Common myeloid progenitor, CD34-positive (primary cell): Measurements from ENCODE around the gene CFTR.

Experiments used
- CTCF ChIA-PET: fragments of 350-600 bp; sonication (Branson Sonifier 250); formaldehyde crosslinking; loops from one replicate; lab custom pipeline; 2021; ENCODE audit warnings: antibody characterized with exemption; lab: Charles Lee
- POLR2A ChIA-PET: fragments of 350-600 bp; sonication (Branson Sonifier 250); formaldehyde crosslinking; loops from one replicate; lab custom pipeline; 2021; ENCODE audit warnings: antibody characterized with exemption; lab: Charles Lee
- DNase-seq, 3 donors: peaks; one replicate each; pipeline versions ENCODE4 v3.0.0 to v3.0.0-alpha.2; 2013
- H3K27ac ChIP-seq, 2 experiments: 1 replicate in 1 of 2; 2 replicates in 1 of 2; pipeline ENCODE4 v1.7.0; 2013; ENCODE audit warnings: inconsistent platforms in 2 of 2, low read length in 2 of 2, mild to moderate bottlenecking in 2 of 2, low read depth in 1 of 2, moderate library complexity in 1 of 2; ENCODE audit not compliant: severe bottlenecking in 2 of 2, insufficient read depth in 1 of 2, poor library complexity in 1 of 2
- H3K27me3 ChIP-seq, 5 experiments: replicated peaks in 2 of 5; 1 replicate in 3 of 5; 2 replicates in 2 of 5; pipeline versions ENCODE4 v1.6.1 to v1.7.0; 2013; ENCODE audit warnings: low read length in 4 of 5, mild to moderate bottlenecking in 2 of 5, moderate library complexity in 2 of 5, inconsistent platforms in 1 of 5; ENCODE audit not compliant: insufficient read depth in 5 of 5, control insufficient read depth in 4 of 5
- H3K36me3 ChIP-seq, 4 experiments: 1 replicate in 2 of 4; 2 replicates in 2 of 4; pipeline versions ENCODE4 v1.6.1 to v1.7.0; 2013; ENCODE audit warnings: low read length in 3 of 4, control low read depth in 1 of 4, mild to moderate bottlenecking in 1 of 4; ENCODE audit not compliant: control insufficient read depth in 4 of 4, insufficient read depth in 4 of 4
- H3K4me1 ChIP-seq, 4 experiments: 1 replicate in 3 of 4; 2 replicates in 1 of 4; pipeline versions ENCODE4 v1.6.1 to v1.7.1; 2013; ENCODE audit warnings: low read length in 3 of 4, mild to moderate bottlenecking in 3 of 4, control low read depth in 1 of 4, inconsistent platforms in 1 of 4, moderate library complexity in 1 of 4; ENCODE audit not compliant: control insufficient read depth in 4 of 4, insufficient read depth in 4 of 4; ENCODE audit errors: control extremely low read depth in 1 of 4
- H3K4me3 ChIP-seq, 7 experiments: 1 replicate in 4 of 7; 2 replicates in 3 of 7; pipeline versions ENCODE4 v1.5.1 to v1.7.0; 2013; ENCODE audit warnings: mild to moderate bottlenecking in 7 of 7, low read length in 6 of 7, moderate library complexity in 6 of 7, inconsistent platforms in 2 of 7, low read depth in 2 of 7, control low read depth in 1 of 7; ENCODE audit not compliant: insufficient read depth in 4 of 7, control insufficient read depth in 1 of 7; ENCODE audit errors: extremely low read depth in 1 of 7
- H3K9me3 ChIP-seq, 5 experiments: 1 replicate in 4 of 5; 2 replicates in 1 of 5; pipeline versions ENCODE4 v1.6.1 to v1.7.1; 2013; ENCODE audit warnings: low read length in 4 of 5, mild to moderate bottlenecking in 2 of 5, inconsistent platforms in 1 of 5, low read depth in 1 of 5, moderate library complexity in 1 of 5; ENCODE audit not compliant: control insufficient read depth in 4 of 5, insufficient read depth in 2 of 5; ENCODE audit errors: control extremely low read depth in 1 of 5
- WGBS: methylation state at CpG from one replicate; pipeline ENCODE4 v1.1.5; 2013; ENCODE audit not compliant: insufficient coverage; 5-methylcytosine and 5-hydroxymethylcytosine counted together

The CFTR gene

DNA sequence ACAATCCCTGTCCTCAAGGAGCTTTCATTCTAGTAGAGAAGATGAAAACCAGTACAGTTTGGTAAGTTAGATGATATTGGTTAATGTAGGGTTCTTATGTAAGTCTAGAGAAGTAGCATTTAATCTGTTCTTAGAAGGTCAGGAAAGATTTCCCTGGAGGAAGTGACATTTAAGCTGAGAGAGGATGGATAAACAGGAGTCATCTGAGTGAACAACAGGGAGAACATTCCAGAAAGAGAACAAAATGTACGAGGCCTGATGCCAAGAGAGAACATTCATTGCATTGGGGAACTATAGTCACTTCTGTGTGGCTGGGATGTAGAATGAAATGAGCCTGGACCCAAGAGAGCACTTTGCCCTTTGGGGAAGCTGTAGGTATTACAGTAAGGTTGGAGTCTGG lies 88.0 kb downstream of the CFTR start:
- DNase-seq, result no peak
- Histone ChIP-seq H3K4me3 (no peak overlapping the region), H3K27me3 (no peaks in the 10 kb centered on the region), H3K4me1 (no peaks in the 10 kb centered on the region), H3K9me3 (no peaks in the 10 kb centered on the region), H3K36me3 (no peaks in the 10 kb centered on the region), H3K27ac (no peak overlapping the region)
- ChIA-PET POLR2A (no interaction called here), CTCF (no interaction called here)
- WGBS, result 86% methylated on average over 1 of the region's 1 CpG

- H3K9me3 ChIP-seq, result no peaks in the 10 kb centered on the region
- no peaks in the 10 kb centered on the region for H3K27me3 ChIP-seq
- H3K27ac ChIP-seq, result no peak overlapping the region
- CTCF ChIA-PET, result no interaction called here
- no peaks in the 10 kb centered on the region for H3K36me3 ChIP-seq
- POLR2A ChIA-PET, result no interaction called here
- H3K4me3 ChIP-seq, result no peak overlapping the region
- no peak for DNase-seq
- no peaks in the 10 kb centered on the region for H3K4me1 ChIP-seq
These were observed 93.2 kb downstream of the CFTR start for GRCh38 chr7:117572856-117573620.

DNA sequence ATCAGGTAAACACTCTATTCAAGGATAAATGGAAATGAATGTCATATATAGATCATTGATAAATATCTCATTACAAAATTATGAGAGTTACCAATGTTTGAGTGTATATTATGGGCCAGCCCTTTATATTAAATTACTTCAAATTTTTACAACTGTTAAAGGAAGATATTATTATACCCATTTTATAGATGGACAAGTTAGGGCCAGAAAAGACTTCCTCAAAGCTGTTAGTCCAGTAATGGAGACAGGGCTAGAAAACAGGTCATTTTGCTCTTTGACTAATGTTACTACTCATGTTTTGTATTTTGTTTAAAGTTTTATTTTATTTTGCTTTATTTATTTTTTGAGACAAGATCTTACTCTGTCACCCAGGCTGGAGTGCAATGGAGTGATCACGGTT lies 101.6 kb downstream of the CFTR start:
- no peaks in the 10 kb centered on the region for H3K4me1 ChIP-seq

DNA sequence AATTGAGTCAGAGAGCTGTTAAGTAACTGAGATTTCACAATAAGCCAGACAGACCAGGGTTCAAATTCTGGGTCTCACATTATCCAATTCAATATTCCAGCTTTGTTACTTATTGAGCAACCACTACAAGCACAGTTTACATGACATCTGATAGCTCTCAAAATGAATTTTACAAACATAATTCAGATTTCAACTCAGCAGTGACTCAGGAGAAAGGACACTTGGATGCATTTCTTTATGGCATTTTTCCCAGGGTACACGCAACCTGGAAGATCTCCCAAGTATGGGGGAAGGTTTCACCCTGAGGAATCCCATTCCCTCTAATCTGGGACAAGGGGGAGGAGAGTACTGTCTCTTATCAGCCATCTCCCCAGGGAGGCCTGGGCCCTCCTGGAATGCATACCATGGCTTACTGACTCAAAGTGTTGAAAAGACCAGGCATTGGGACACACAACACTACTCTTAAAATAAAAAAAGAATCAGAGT lies 102.4 kb downstream of the CFTR start:
- no peaks in the 10 kb centered on the region for H3K9me3 ChIP-seq
- POLR2A ChIA-PET, result no interaction called here
- no peak overlapping the region for H3K27ac ChIP-seq
- H3K4me1 ChIP-seq, result no peaks in the 10 kb centered on the region
- H3K27me3 ChIP-seq, result peaks cover 0 to 3% (median 0%) of the 10 kb centered on the region in 5 experiments
- WGBS, result no CpG with 5 or more reads among the region's 1 CpG
- no peaks in the 10 kb centered on the region for H3K36me3 ChIP-seq
- DNase-seq, result no peak
- CTCF ChIA-PET, result interaction anchor here (1.1 kb wide), 1 partner anchor 11 kb away, joined by 3 read pairs; no protein-coding TSS in a partner anchor
- H3K4me3 ChIP-seq, result no peak overlapping the region

More for the DNA sequence above, 101.6 kb downstream of the CFTR start:
- POLR2A ChIA-PET, result no interaction called here
- H3K27me3 ChIP-seq, result peaks cover 0 to 3% (median 0%) of the 10 kb centered on the region in 5 experiments
- no peaks in the 10 kb centered on the region for H3K9me3 ChIP-seq
- no peak overlapping the region for H3K4me3 ChIP-seq
- no peaks in the 10 kb centered on the region for H3K36me3 ChIP-seq
- no peak overlapping the region for H3K27ac ChIP-seq
- DNase-seq, result no peak
- CTCF ChIA-PET, result interaction anchor here (1.1 to 1.2 kb wide), 2 partner anchors 12 to 76 kb away, joined by 3 read pairs; no protein-coding TSS in a partner anchor
- WGBS, result 100% methylated on average over 1 of the region's 1 CpG

DNA sequence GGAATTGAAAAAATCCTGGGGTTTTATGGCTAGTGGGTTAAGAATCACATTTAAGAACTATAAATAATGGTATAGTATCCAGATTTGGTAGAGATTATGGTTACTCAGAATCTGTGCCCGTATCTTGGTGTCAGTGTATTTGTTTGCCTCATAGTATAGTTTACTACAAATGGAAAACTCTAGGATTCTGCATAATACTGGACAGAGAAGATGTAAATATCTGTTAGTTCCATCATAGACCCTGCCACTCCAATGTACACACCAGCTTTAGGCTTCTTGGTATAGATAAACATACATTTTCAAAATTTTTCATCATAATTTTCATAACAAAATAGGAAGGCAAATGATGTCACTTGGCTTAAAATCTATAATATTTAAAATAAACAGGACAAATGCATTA lies 108.1 kb downstream of the CFTR start:
- Histone ChIP-seq H3K27ac (no peak overlapping the region), H3K9me3 (no peaks in the 10 kb centered on the region), H3K4me1 (no peaks in the 10 kb centered on the region), H3K36me3 (no peaks in the 10 kb centered on the region), H3K4me3 (no peak overlapping the region), H3K27me3 (peaks cover 0 to 3% (median 0%) of the 10 kb centered on the region in 5 experiments)
- DNase-seq, result no peak
- ChIA-PET POLR2A (no interaction called here), CTCF (no interaction called here)
- WGBS, result 100% methylated on average over 1 of the region's 1 CpG

DNA sequence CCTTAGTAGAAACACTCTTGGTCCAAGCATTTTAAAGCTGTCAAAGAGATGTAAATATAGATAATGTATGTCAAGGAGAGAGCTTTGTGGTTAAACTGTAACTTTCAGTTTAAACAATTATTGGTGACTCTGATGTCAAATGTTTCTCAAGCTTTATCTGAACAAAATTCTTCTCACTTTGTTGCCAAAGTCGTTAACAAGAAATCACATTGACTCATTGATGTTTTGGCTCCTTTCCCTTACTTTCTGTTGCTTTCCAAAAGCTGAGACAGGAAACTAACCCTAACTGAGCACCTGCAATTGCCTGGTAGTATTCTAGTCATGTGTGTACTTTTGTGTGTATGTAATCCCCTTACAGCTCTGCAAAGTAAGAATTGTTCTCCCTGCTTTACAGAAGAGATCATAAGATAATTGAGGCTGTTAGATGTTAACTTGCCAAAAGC lies 108.5 kb downstream of the CFTR start:
- POLR2A ChIA-PET, result no interaction called here
- WGBS, result 50% methylated on average over 1 of the region's 1 CpG
- Histone ChIP-seq H3K27ac (no peak overlapping the region), H3K9me3 (no peaks in the 10 kb centered on the region), H3K27me3 (peaks cover 0 to 3% (median 0%) of the 10 kb centered on the region in 5 experiments), H3K4me1 (no peaks in the 10 kb centered on the region), H3K36me3 (no peaks in the 10 kb centered on the region), H3K4me3 (no peak overlapping the region)
- CTCF ChIA-PET, result no interaction called here
- DNase-seq, result no peak

DNA sequence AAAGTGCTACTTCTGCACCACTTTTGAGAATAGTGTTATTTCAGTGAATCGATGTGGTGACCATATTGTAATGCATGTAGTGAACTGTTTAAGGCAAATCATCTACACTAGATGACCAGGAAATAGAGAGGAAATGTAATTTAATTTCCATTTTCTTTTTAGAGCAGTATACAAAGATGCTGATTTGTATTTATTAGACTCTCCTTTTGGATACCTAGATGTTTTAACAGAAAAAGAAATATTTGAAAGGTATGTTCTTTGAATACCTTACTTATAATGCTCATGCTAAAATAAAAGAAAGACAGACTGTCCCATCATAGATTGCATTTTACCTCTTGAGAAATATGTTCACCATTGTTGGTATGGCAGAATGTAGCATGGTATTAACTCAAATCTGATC lies 110.4 kb downstream of the CFTR start:
- no peak for DNase-seq
- H3K4me1 ChIP-seq, result no peaks in the 10 kb centered on the region
- WGBS, result no CpG with 5 or more reads among the region's 1 CpG
- no peak overlapping the region for H3K4me3 ChIP-seq
- H3K36me3 ChIP-seq, result no peaks in the 10 kb centered on the region
- CTCF ChIA-PET, result no interaction called here
- no peak overlapping the region for H3K27ac ChIP-seq
- no peaks in the 10 kb centered on the region for H3K9me3 ChIP-seq
- peaks cover 0 to 3% (median 0%) of the 10 kb centered on the region in 5 experiments for H3K27me3 ChIP-seq
- POLR2A ChIA-PET, result no interaction called here
